Stomach (tissue), 4 donors: ENCODE measurements around the gene ACLY.

ENCODE experiments used
- CTCF ChIP-seq, 7 experiments: fragments of 450-650 bp in 4 of 7; fragments of 200-600 bp in 3 of 7; sonication (generic) in 3 of 7; IDR thresholded peaks; one replicate each; pipeline ENCODE4 v1.5.1; 2016 to 2019; ENCODE audit warnings: antibody characterized with exemption in 7 of 7, control low read depth in 2 of 7, mild to moderate bottlenecking in 1 of 7
- EP300 ChIP-seq: sonication (generic); formaldehyde crosslinking; IDR thresholded peaks from one replicate; pipeline ENCODE4 v1.6.1; 2017; ENCODE audit warnings: antibody characterized with exemption
- POLR2A ChIP-seq, 4 donors: fragments of 450-650 bp; IDR thresholded peaks; one replicate each; pipeline ENCODE4 v1.6.1; 2016; ENCODE audit warnings: antibody characterized with exemption in 4 of 4, control low read depth in 2 of 4, mild to moderate bottlenecking in 1 of 4, moderate library complexity in 1 of 4
- POLR2AphosphoS5 ChIP-seq, 3 donors: sonication (generic); formaldehyde crosslinking; IDR thresholded peaks; one replicate each; pipeline ENCODE4 v1.6.1; 2016; ENCODE audit warnings: antibody characterized with exemption in 3 of 3

GRCh38 chr17:41914358-41914766, 4.4 kb downstream of the ACLY start:
- TF ChIP-seq CTCF (IDR thresholded peaks at IDR 0.05) (no peak), POLR2A (IDR thresholded peaks at IDR 0.05) (no peak), EP300 (no peak), POLR2AphosphoS5 (IDR thresholded peaks at IDR 0.05) (no peak)
